ENCODE measurements around the gene ATP11A.

ATP11A gene

DNA sequence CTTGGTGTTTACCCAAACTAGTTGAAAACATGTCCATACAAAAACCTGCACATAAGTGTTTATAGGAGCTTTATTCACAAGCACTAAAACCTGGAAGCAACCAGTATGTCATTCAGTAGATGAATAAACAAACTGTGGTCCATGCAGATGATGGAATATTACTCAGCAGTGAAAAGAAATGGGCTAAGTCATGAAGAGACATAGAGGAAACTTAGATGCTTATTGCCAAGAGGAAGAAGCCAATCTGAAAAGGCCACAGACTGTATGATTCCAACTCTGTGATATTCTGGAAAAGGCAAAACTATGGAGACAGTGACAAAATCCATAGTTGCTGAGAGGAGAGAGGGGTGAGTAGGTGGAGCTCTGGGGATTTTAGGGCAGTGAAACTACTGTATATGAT lies 240.4 kb downstream of the ATP11A start:
- DNase-seq (ENCODE audit: low spot score), result no peak

GRCh38 chr13:112931028-112931934 lies 241.4 kb downstream of the ATP11A start:
- peak; percentile 96 for DNase-seq (ENCODE audit: low spot score)

- DNase-seq (ENCODE audit: low spot score), result no peak
Observed at GRCh38 chr13:112932971-112933370, 243.1 kb downstream of the ATP11A start.

DNA sequence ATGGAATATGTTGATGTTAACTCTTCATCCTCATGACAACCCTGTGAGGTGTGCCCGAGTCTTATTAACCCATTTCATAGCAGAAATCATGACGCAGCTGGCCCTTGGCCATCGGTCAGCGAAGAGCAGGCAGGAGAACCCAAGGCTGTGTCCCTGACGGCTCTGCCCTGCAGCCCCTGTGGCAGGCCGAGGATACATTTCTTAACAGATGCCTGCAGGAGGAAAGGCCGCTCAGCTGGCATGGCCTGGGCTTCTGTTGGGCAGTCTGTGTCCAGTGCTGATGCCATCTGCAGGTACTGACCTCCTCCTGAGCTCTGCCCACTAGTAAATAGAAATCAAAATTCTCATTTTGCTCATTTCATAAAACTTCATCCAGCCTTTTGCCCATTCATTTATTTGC lies 243.8 kb downstream of the ATP11A start:
- DNase-seq (ENCODE audit: low spot score), result no peak

DNA sequence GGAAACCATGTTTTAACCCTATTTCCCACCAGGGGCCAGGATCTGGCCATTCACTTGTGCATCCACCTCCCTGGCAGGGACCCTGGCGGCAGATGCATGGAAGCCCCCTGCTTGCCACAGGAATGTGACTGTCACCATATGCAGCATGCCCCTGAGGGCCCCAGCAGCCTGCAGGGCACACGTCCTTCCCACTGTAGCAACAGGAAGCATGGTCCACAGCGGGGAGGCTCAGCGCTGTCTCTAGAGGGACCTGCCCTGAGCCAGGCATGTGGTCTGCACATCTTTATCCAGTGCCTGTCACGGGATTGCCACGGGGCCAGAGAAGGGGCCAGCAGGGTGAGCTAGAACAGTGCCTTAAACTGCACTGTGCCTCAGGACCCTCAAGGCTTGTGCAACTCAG lies 244.2 kb downstream of the ATP11A start:
- no peak for DNase-seq (ENCODE audit: low spot score)

Measured in hepatic stellate cell (primary cell).